ENCODE data around the gene CCN2.

Gene CCN2, protein sequence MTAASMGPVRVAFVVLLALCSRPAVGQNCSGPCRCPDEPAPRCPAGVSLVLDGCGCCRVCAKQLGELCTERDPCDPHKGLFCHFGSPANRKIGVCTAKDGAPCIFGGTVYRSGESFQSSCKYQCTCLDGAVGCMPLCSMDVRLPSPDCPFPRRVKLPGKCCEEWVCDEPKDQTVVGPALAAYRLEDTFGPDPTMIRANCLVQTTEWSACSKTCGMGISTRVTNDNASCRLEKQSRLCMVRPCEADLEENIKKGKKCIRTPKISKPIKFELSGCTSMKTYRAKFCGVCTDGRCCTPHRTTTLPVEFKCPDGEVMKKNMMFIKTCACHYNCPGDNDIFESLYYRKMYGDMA

DNA sequence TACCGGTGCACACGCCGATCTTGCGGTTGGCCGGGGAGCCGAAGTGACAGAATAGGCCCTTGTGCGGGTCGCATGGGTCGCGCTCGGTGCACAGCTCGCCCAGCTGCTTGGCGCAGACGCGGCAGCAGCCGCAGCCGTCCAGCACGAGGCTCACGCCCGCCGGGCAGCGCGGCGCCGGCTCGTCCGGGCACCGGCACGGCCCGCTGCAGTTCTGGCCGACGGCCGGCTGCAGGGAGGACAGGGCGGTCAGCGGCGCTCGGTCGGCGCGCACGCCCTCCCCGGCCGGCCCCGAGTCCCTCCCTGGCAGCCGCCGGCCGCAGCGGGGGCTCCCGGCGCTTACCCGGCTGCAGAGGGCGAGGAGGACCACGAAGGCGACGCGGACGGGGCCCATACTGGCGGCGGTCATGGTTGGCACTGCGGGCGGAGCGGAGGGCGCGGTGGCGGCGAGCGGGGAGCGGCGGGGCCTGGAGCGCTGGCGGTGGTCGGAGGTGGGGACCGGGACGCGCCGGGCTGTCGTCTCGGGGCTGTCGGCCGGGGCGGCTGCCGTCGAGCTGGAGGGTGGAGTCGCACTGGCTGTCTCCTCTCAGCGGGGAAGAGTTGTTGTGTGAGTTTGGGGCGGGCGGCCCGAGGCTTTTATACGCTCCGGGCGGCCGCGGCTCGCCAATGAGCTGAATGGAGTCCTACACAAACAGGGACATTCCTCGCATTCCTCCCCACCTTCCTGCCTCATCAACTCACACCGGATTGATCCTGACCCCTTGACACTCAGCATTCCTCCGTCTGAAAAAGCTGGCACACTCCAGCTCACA is at the start of gene CCN2:
Gene CCN2, minus strand, starts transcription at position 606 of the 809 bp plus-strand sequence. Its CDS starts 200 bp downstream, at position 406.
- DNase-seq, result no peak

DNA sequence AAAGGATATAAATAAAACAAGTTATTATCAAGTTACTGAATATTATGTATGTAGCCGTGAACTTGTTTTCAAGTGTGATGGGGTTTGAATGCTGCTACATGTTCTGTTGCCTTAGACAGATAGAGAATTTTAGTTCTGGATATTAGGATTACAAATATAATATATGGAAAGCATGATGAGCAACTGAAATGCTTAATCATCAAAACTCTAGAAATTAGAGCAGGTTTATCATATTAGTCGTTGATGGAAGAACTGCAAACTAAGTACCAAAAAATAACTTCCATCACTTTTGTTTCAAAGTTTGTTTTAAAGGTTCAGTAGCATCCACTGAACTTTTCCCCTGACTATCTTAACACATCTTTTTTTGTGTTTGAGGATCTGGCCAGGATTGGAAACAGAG is 49.1 kb upstream of the CCN2 start:
- no peak for DNase-seq

DNA sequence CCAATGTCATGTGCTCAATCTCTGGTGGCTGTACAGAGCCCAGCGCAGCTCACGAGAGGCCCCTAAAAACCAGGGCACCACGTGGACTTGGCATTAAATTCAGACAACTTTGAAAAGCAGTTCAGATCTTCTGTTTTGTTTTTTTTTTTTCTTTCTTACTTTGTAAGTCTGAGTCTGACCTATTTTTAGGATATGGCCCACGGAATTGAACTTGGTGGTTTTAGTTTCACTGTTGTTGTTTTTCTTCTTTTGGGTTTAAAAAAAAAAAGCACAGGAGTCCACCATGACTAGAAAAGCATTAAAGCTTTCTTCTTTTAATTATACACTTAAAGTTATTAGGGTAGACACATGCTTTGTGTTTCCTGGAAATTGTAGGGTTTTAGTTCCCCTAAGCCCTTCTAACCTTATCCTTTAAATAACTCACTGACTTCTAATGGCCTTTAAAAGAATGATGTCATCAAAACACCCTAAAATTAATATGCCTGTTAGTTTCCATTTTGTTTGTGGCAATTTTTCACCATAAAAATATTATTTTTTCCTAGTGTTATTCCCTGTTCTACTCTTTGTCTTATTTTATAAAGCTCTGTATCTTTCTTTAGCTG is 48.5 kb upstream of the CCN2 start:
- no peak for DNase-seq

DNA sequence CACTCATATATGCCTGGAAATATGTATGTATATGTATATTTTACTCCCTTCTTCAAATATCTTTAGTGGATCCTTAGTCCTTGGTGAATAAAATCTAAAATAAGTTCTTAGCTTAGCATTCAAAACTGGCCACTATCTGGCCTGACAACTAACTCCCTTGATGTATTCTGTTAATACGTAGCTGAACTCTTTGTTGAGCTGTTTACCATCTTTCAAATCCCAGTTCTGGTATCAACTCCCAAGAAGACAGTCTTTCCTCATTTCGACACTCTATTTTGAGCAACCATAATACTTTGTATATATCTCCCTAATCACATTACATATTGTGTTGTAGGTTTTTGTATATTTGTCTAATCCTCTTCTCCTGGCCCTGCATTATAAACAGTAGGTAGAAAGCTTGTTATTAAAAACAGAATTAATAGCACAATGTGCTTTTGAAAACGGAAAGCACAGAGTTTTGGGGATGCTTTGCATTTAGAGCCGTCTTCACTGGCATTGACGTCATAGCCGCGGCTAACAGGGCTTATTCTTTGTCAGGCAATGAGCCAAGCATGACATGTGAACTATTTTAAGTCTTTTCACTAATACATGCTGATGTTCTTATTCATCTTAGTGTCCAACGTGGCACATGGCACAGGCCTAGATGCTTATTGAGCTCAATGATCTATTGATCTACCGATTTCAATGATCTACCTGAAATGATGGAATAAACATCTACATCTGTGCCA is 47.2 kb upstream of the CCN2 start:
- no peak for DNase-seq

DNA sequence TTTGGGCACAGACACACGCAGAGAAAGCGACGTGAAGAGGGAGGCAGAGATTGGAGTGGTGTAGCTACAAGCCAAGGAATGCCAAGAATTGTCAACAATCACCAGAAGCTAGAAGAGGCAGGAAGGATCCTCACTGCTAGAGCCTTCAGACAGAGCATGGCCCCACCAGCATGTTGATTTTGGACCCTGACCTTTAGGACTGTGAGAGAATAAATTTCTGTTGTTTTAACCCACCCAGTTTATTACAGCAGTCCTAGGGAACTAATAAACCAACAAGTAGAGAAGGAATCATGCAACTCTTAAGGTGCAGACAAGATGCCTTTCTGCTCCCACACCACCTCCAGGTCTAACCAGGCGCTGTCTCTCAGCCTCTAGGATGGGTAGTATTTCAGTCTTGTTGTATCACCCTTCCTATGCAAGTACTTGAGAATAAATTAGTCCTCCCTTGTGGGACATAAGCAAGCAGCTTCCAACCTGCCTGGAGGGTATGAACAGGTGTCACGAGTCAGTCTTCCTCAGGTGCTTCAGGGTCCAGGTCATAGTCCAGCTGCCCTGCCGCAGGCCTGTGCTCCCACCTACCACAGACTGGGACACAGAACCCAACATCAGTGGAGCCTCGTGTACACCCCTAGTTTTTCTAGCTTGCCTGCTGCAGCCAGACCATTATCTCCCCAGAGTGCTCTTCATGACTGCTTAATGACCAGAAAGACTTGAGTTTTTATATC is 46.4 kb upstream of the CCN2 start:
- no peak for DNase-seq

DNA sequence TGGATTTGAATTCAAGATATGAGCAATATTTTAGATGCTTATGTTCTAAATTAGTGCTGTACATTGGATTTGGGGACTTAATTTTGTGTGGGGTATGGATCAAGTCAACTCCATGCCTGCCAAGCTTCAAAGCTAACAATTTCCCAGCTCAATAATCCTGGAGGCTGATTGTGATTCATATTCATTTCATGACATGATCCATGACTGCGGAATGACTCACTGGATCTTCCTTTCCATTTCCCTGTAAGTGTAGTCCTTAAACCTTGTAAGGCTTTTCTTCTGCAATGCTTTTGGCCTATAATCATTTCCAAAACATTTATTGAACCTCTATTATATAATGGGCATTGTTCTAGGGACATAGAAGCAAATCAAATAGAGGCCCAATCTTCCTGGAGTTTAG is 44.7 kb upstream of the CCN2 start:
- DNase-seq, result no peak

DNA sequence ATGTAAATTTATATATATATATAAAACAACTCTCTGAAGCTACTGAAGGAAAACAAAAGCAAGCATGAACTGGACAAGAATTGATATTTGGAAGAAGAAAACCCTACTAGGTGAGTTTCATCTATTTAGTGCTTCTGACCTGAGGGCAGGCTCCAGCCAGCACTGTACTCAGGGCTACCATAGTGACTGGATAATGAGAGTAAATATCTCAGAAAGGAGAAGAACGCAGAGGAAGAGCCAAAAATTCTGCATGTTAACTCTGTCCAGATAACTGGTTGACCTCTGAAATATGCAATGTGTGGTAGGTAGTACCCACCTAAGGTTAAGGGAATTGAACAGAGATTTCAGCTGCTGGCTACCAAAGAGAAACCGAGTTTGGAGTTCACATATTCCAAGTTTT is 41.4 kb upstream of the CCN2 start:
- DNase-seq, result no peak

DNA sequence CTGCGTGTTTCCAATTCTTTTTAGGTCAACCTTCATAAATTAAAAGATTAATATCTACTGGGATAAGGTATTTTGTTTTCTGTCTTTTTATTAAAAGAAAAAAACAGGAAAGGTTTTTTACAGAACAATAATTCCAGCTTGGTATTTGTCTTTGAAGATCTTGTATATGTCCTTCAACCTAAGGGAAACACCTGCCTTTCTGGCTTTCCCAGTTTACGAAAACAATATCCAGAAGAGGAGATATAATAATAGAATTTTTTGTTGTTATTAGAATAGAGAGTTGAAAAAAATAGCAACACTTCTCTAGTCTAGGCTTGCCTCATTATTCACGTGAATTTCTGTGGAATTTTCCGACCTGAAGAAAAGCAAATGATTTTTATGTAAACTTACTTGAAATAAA is 37.9 kb upstream of the CCN2 start:
- no peak for DNase-seq

DNA sequence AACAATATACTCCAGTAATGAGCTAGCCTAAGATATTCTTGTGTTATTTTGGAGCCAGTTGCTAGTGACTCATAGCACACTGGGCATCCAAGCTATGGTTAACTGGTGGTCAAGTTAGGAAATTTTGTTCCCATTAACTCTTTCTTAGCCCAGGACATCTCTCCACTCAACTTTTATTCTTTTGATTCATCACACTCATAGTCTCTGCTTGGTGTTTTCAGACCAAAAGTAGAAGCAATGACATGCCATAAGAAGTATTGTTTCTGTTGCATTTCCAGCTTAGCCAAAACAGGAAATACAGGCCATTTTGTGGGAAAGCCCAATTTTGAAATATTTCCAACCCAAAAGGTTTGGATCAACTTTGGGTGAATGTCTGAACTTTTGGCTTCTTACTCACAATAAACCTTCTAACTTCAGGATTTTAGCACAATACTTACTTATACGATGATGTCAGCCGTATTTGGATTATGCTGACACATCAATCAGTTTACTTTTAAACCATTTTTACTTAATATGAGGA is 31.6 kb upstream of the CCN2 start:
- DNase-seq, result no peak

DNA sequence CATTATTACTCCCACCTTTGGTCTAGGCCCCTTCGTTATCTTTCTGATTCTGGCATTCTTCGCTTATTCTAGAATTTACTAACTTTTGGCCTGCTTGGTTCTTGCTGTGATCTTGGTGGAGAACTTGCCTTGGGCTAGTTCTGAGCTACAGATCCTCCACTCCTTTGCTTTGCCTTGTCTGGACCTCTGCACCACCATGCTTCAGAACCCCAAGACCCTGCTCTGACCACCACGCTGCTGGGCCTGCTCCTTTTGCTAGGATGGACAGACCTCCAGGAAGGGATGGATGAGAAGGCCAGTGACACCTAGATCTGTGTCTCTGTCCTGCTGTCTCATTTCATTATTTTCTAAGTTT is 30.4 kb upstream of the CCN2 start:
- DNase-seq, result no peak

DNA sequence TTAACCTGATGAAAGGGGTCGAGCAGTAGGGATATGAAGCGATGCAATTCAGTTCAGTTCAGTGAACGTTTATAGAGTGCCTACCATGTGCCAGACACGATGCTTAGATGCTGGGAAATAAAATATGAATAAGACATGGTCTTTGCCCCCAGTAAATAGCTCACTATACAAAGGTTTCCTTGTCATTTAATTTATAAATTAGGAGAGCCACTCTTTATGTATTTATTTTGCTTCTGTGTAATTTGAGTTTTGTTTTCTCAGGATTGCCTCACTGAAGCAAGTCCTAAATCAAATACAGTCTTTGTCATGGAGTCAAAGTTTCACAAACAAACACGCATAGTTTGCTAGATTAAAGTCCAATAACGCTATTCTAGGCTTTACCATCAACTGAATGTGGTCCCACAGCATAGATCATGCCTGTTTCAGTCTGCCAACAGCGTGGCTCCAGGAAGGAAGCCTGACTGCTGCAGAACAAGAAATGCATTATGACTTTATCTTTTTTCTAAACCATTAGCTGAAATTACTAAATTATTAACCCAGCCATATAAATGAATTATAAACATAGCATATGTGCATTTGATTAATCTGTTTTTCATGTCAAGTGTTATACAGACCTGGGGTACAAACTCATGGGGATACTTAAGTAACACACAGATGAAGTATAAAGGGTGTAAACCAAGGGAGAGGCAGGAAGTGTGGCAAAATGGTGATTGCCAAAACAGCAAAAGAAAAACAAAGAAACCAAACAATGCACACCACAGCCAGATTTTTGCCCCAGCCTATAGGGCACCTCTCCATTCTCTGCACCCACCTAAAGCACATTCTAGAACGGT is 29.8 kb upstream of the CCN2 start:
- DNase-seq, result no peak

DNA sequence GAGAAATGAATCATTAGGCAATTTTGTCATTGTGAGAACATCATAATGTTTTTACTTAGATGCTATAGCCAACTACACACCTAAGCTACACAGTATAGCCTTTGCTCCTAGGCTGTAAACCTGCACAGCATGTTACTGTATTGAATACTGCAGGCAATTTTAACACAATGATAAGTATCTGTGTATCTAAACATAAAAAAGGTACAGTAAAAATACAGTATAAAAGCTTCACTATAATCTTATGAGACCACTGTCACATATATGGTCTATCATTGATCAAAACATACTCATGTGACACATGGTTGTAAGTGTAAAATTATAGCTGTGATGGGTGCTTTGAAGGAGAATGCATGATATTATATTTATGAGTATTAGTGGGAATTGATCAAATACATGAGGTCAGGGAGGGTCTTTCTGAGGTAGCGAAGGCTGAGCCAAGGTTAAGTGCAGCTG is 29.2 kb upstream of the CCN2 start:
- DNase-seq, result no peak

DNA sequence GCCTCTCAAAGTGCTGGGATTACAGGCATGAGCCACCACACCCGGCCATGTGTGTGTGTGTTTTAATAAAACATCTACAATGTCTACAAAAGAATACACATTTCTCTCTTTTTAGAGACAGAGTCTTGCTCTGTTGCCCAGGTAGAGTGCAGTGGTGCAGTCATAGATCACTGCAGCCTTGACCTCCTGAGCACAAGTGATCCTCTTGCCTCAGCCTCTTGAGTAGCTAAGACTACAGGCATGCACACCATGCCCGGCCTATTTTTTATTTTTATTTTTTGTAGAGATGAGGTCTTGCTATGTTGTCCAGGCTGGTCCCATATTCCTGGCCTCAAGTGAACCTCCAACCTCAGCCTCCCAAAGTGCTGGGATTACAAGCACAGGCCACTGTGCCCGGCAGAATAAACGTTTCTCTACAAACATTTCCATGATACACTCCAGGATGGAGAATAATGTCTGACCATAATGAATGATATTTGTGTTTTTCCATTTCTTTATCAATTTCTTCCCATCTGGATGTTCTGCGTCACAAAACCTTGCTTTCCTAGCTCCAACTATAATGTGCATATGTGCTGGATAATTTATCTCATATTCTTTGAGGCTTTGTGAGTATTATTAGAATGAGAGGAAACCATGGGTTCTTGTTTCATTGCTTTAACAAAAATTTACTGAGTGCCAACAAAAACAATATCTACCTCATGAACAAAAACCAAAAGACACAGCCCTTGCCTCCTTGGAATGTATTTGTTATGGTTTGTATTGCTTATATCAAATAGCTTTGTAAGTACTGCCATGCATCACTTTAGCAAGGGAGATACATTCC is 28.6 kb upstream of the CCN2 start:
- DNase-seq, result no peak

DNA sequence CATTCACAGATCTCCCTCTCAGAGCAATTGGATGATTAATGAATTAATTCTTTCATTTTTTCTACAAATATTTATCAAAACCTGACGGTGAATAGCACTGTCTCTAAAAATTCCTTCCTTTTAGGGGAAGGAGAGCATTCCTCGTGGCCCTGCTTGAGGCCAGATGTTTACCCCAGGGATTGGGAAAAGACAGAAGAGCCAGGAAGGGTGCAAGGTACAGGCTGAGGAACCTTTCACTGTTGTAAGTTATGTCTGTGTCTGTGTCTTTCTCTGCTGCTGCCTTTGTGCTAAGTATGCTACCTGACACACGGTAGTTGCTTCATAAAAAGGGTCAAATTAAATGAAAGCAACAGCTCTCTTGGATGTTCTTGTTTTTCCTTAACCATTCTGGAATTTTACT is 27.4 kb upstream of the CCN2 start:
- DNase-seq, result no peak

DNA sequence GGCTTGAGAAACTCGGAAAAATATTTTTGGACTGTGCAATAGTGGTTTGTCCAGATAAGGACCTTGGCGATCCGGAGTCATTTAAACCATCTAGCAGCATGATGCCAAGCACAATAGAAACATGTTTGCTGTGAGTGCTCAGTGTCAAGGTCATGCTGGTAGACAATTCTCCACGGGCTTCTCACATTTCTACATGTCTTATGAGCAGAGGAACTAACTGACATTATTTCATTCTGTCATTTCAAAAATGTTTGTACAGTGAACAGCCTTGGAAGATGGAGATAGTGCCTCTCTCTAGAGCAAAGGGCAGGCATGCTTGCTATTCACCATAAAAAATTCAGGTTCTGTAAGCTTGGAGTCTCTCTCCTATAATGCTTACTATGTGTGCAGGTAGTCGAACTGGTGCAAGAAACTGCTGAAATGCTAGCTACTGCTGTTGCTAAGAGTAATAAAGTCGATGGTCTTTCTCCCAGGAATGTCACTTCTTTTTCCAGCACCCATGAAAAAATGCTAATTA is 25.4 kb upstream of the CCN2 start:
- DNase-seq, result no peak

DNA sequence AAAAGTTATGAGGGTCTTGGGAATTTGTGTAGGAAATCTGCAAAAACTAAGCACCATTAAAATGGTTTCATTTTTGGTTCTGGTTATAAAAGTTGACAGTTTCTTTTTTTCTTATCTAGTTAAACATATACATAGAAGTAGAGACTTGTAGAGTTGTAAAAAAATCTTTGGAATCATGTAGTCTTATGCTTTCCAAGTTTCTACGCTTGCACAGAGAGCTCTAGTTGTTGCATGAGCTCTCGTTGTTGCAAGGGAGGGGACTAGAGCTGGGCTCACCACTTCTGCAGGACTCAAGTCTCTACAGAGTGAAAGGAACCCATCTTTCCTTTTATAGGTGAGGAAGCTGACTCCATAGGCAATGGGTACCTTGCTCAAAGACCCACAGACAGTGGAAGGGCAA is 21.6 kb upstream of the CCN2 start:
- no peak for DNase-seq

DNA sequence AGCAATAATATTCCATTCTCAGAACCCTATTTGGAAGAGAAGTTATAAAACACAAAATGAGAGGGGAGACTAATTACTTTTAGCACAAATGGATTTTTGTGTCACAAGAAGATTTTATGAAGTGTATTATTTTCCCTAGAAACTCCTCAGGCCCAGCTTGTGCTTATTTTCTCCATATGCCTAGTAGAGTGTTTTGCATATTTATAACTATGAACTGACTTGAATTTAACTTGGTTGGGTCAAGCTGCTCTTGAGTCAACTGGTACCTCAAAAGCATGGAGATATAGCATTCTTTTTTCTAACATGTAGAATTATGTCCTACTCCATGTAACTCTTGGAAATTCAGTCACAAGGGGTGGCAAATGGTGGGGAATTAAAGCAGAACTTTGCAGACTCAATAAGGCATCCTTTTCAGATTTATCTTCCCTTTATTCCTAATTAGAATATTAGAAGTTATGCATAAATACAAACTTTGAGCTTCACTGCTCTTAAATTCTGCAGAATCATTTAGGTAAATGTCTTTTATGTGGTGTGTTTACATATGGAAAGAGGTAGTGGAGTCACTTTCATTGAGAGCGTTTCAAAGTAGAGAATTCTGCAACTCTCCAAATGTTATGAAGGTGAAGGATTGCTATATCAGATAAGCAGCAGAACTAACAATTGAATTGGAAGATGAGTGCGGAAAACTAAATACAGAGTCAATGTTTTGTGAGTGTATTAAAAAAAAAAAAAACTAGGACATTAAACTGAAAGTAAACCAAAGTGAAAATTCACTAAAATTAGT is 19.1 kb upstream of the CCN2 start:
- DNase-seq, result no peak

DNA sequence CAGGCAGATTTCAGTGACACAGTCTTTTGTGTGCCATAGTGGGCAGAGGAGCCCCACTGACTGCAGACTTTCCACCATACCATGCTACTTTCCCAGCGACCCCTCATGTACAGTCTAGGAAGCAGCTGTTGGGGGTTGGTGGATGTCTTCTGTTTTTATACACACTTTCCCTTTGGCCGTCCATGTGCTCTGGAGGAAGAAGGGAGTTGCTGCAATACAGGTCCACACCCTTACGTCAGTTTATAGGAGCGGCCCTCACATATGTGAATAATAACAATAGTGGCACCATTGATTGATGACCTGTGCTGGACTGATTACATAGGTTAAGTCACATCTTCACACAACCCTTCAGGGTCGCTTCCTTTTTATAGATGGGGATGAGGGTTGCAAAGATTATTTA is 17.5 kb upstream of the CCN2 start:
- no peak for DNase-seq

DNA sequence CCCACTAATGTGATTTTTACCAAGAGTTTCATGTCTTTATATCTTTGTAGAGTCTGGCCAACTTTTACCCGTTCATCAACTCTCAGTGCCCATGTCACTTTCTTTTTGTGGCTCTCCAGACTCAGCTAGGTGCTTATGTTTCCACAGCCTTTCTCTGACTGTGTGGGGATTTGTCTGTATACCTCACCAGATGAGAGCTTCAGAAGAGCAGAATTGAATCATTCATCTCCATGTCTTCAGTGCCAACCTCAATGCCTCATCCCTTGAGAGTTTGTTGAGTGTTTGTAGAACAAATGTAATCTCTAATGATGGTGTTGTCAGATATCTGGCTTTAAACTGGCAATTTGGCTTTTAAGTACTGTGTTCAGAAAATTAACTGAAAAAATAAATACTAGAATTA is 16.8 kb upstream of the CCN2 start:
- no peak for DNase-seq
